HL-60 (cell line): ENCODE measurements around the gene DMRTB1.

Source experiments
- DNase-seq, 2 experiments: peaks; one replicate each; pipeline ENCODE4 v3.0.0-alpha.2; 2010 to 2020; ENCODE audit warnings: low read depth in 1 of 2, low spot score in 1 of 2
- H3K27ac ChIP-seq: fragments of 250-450 bp; sonication (Bioruptor Pico); replicated peaks from 2 replicates; pipeline ENCODE4 v1.5.1; 2020; ENCODE audit warnings: mild to moderate bottlenecking, moderate library complexity
- H3K27me3 ChIP-seq: fragments of 250-450 bp; sonication (Bioruptor Pico); 2 replicates; pipeline ENCODE4 v1.5.1; 2021; ENCODE audit warnings: mild to moderate bottlenecking, moderate library complexity; ENCODE audit not compliant: insufficient read depth, poor library complexity, severe bottlenecking
- H3K4me3 ChIP-seq: replicated peaks from 2 replicates; pipeline ENCODE4 v1.5.1; 2011; ENCODE audit warnings: mild to moderate bottlenecking, control low read depth, low read length; ENCODE audit not compliant: insufficient read depth
- GABPA ChIP-seq: IDR thresholded peaks from 2 replicates; pipeline ENCODE4 v1.6.1; 2012; ENCODE audit warnings: low read depth
- POLR2AphosphoS5 ChIP-seq: IDR thresholded peaks from 2 replicates; pipeline ENCODE4 v1.6.1; 2012; ENCODE audit warnings: low read depth
- SPI1 ChIP-seq: IDR thresholded peaks from 2 replicates; pipeline ENCODE4 v1.6.1; 2012; ENCODE audit warnings: low read depth, mild to moderate bottlenecking, borderline replicate concordance
- TF ChIP-seq, protein P1 (sequence below): IDR thresholded peaks from one replicate; pipeline ENCODE4 v1.5.1; 2011; ENCODE audit warnings: low read length, control low read depth, inconsistent platforms; ENCODE audit not compliant: insufficient read depth
- TF ChIP-seq, protein P2 (sequence below): IDR thresholded peaks from 2 replicates; pipeline ENCODE4 v1.6.1; 2012; ENCODE audit warnings: low read depth; ENCODE audit not compliant: insufficient replicate concordance

The DMRTB1 gene

DNA sequence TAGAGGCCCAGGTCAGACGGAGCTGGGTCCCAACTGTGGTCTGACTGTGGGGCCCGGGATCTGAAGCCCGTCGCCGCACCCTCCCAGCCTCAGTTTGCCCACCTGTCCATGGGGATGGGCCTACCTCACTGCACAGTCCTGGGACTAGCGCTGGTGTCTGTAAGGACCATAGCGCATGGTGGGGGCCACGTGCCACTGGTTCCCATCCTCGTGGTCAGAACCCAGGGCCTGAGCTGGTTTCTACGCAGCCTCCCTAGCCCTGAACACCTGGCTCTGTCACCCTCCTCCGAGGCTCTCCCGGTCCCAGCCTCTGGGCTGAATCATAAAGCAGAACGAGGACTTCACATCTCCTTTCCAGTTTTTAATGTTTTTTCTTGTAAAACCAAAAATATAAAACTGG lies 46.7 kb downstream of the DMRTB1 start:
- DNase-seq = no peak
- no peak overlapping the region for H3K27ac ChIP-seq
- TF ChIP-seq, protein P1, sequence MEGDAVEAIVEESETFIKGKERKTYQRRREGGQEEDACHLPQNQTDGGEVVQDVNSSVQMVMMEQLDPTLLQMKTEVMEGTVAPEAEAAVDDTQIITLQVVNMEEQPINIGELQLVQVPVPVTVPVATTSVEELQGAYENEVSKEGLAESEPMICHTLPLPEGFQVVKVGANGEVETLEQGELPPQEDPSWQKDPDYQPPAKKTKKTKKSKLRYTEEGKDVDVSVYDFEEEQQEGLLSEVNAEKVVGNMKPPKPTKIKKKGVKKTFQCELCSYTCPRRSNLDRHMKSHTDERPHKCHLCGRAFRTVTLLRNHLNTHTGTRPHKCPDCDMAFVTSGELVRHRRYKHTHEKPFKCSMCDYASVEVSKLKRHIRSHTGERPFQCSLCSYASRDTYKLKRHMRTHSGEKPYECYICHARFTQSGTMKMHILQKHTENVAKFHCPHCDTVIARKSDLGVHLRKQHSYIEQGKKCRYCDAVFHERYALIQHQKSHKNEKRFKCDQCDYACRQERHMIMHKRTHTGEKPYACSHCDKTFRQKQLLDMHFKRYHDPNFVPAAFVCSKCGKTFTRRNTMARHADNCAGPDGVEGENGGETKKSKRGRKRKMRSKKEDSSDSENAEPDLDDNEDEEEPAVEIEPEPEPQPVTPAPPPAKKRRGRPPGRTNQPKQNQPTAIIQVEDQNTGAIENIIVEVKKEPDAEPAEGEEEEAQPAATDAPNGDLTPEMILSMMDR = no peak
- no peak for TF ChIP-seq SPI1
- TF ChIP-seq, protein P2, sequence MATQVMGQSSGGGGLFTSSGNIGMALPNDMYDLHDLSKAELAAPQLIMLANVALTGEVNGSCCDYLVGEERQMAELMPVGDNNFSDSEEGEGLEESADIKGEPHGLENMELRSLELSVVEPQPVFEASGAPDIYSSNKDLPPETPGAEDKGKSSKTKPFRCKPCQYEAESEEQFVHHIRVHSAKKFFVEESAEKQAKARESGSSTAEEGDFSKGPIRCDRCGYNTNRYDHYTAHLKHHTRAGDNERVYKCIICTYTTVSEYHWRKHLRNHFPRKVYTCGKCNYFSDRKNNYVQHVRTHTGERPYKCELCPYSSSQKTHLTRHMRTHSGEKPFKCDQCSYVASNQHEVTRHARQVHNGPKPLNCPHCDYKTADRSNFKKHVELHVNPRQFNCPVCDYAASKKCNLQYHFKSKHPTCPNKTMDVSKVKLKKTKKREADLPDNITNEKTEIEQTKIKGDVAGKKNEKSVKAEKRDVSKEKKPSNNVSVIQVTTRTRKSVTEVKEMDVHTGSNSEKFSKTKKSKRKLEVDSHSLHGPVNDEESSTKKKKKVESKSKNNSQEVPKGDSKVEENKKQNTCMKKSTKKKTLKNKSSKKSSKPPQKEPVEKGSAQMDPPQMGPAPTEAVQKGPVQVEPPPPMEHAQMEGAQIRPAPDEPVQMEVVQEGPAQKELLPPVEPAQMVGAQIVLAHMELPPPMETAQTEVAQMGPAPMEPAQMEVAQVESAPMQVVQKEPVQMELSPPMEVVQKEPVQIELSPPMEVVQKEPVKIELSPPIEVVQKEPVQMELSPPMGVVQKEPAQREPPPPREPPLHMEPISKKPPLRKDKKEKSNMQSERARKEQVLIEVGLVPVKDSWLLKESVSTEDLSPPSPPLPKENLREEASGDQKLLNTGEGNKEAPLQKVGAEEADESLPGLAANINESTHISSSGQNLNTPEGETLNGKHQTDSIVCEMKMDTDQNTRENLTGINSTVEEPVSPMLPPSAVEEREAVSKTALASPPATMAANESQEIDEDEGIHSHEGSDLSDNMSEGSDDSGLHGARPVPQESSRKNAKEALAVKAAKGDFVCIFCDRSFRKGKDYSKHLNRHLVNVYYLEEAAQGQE = no peak
- TF ChIP-seq POLR2AphosphoS5 = no peak
- no peak for TF ChIP-seq GABPA
- H3K4me3 ChIP-seq = no peak overlapping the region
- H3K27me3 ChIP-seq = no peaks in the 10 kb centered on the region

DNA sequence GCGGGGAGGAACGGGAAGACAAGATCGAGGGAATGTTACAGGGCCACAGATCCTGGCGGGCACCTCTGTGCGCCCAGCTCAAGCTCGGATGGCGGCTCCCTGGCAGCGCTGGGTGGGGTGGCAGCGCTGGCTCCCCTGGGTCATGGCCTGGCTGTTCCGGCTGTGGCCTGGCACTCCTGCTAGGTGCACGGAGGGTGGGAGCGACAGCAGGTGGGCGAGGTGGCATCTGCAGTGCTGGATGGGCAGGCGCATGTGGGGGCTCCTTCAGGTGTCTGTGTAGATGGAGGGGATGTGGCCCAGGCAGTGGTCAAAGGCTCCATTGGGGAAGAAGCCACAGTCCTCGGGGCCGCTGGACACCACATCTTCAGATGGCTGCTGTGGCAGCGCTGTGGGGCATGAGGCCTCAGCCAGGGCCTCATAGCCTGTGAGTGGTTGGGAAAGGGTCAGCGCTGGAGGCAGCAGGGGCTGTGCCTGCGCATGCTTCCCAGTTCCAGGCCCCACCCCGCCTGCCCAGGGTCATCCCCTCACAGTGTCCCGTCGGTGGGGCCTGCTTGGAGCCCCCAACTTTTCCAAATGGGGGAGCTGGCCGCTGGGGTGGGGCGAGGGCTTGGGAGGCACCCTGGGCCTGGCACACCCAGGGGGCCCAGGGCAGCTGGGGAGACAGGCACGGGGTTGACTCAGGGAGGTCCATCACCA lies 47.3 kb downstream of the DMRTB1 start:
- TF ChIP-seq GABPA = no peak
- TF ChIP-seq SPI1 = no peak
- no peak for TF ChIP-seq POLR2AphosphoS5
- TF ChIP-seq, protein P2 = no peak
- TF ChIP-seq, protein P1 = no peak
- H3K27me3 ChIP-seq = no peaks in the 10 kb centered on the region
- no peak for DNase-seq
- H3K27ac ChIP-seq = no peak overlapping the region
- no peak overlapping the region for H3K4me3 ChIP-seq

DNA sequence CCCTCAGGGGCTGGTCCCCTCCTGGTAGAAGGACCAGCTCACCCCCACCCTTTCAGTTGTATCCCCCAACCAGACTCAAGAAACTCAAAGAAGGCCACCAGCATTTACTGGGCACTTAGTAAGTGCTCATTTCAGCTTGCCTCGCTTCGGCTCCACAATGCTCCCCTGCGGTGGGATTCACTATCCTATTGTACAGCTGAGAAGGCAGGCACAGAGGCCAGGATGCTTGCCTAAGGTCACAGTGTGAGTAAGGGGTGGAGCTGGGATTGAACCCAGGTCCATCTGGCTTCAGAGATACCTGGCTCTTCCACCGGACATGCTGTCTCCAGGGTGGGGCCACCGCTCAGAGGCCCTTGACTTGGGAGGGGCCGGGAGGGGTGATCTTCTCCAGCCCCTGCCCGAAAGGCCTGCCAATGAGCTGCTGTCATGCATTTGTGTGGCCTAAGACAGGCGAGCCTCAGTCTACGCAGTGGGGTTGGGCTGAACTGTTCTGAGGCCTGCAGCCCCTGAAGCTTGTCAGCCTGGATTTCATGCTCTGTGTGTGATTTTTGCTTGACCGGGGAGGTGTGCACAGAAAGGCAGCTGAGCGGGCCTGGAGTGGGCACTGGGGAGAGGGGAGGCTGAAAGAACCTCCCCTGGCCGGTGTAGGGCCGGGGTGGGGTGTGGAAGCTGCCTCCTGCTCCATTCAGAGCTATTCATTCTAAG lies 48.1 kb downstream of the DMRTB1 start:
- no peak for TF ChIP-seq POLR2AphosphoS5
- no peak for TF ChIP-seq GABPA
- TF ChIP-seq SPI1 = no peak
- TF ChIP-seq, protein P1 = no peak
- TF ChIP-seq, protein P2 = no peak

More for the DNA sequence above, 48.1 kb downstream of the DMRTB1 start:
- DNase-seq = no peak
- H3K27me3 ChIP-seq = no peaks in the 10 kb centered on the region
- no peak overlapping the region for H3K27ac ChIP-seq
- no peak overlapping the region for H3K4me3 ChIP-seq
